Endothelial cell of umbilical vein (primary cell): ENCODE measurements around the gene RBM33. TPM values are rescaled to one million over a fixed set of nuclear protein-coding genes. Genes with fewer than 3 reads are reported as not detected.

Source experiments
- BruUV-seq: library from RNA; stranded (reverse); fragments of 400-500 nt; replicated peaks from 2 replicates; lab custom pipeline; 2021; lab: Mats Ljungman, UMichigan
- CTCF ChIA-PET: fragments of 300-600, 350-600 bp; sonication (Branson Sonifier 250); formaldehyde crosslinking; loops from one replicate; lab custom pipeline; 2021; ENCODE audit warnings: antibody characterized with exemption, inconsistent platforms; lab: Charles Lee
- POLR2A ChIA-PET: fragments of 300-600, 350-600 bp; sonication (Branson Sonifier 250); formaldehyde crosslinking; loops from one replicate; lab custom pipeline; 2021; ENCODE audit warnings: antibody characterized with exemption, inconsistent platforms; lab: Charles Lee
- DNase-seq: peaks from one replicate; pipeline ENCODE4 v3.0.0-alpha.2; 2011; ENCODE audit warnings: low read depth, low spot score
- FAIRE-seq: peaks from 2 replicates; lab custom pipeline; 2011; peaks lifted over from hg19 to GRCh38; lab: Jason Lieb, UNC
- H2AFZ ChIP-seq: 2 replicates; pipeline ENCODE4 v1.6.0; 2012; ENCODE audit warnings: low read depth, low read length, control low read depth, inconsistent platforms
- H3K27ac ChIP-seq: 2 replicates; pipeline ENCODE4 v1.5.1; 2011; ENCODE audit warnings: low read depth, mild to moderate bottlenecking, control low read depth, low read length, moderate library complexity; ENCODE audit not compliant: insufficient read depth
- H3K27me3 ChIP-seq, 2 experiments: 2 replicates each; pipeline versions ENCODE4 v1.6.0 to v1.6.1; 2011; ENCODE audit warnings: low read length in 2 of 2, mixed read lengths in 1 of 2; ENCODE audit not compliant: control insufficient read depth in 2 of 2, insufficient read depth in 2 of 2
- H3K36me3 ChIP-seq, 2 experiments: 2 replicates in 1 of 2; 3 replicates in 1 of 2; pipeline ENCODE4 v1.5.1; 2011; ENCODE audit warnings: low read length in 2 of 2, mild to moderate bottlenecking in 1 of 2, moderate library complexity in 1 of 2; ENCODE audit not compliant: control insufficient read depth in 2 of 2, insufficient read depth in 2 of 2; ENCODE audit errors: extremely low read depth in 1 of 2
- H3K4me1 ChIP-seq: 3 replicates; pipeline ENCODE4 v1.5.1; 2011; ENCODE audit warnings: mild to moderate bottlenecking, low read length; ENCODE audit not compliant: control insufficient read depth, insufficient read depth; ENCODE audit errors: extremely low read depth
- H3K4me2 ChIP-seq: 2 replicates; pipeline ENCODE4 v1.6.1; 2011; ENCODE audit warnings: low read length, control low read depth, mixed read lengths; ENCODE audit not compliant: insufficient read depth
- H3K4me3 ChIP-seq, 3 experiments: fragments of 200-600 bp in 1 of 3; sonication (generic), shearing (Covaris generic) in 1 of 3; replicated peaks in 1 of 3; 2 replicates each; pipeline ENCODE4 v1.5.1; 2011 to 2016; ENCODE audit warnings: control low read depth in 3 of 3, low read length in 3 of 3, mild to moderate bottlenecking in 2 of 3, inconsistent platforms in 1 of 3, low read depth in 1 of 3, moderate library complexity in 1 of 3; ENCODE audit not compliant: insufficient read depth in 1 of 3
- H3K79me2 ChIP-seq: 2 replicates; pipeline ENCODE4 v1.6.0; 2012; ENCODE audit warnings: low read length, inconsistent platforms; ENCODE audit not compliant: control insufficient read depth, insufficient read depth
- H3K9ac ChIP-seq: replicated peaks from 2 replicates; pipeline ENCODE3; 2011; ENCODE audit warnings: low read length, control low read depth; ENCODE audit not compliant: insufficient read depth; ENCODE audit errors: extremely low read depth
- H3K9me1 ChIP-seq: replicated peaks from 3 replicates; pipeline ENCODE4 v1.6.0; 2011; ENCODE audit warnings: mild to moderate bottlenecking, low read length; ENCODE audit not compliant: control insufficient read depth, insufficient read depth; ENCODE audit errors: extremely low read depth
- H3K9me3 ChIP-seq: replicated peaks from 2 replicates; pipeline ENCODE4 v1.5.1; 2012; ENCODE audit warnings: low read length, inconsistent platforms; ENCODE audit not compliant: control insufficient read depth, insufficient read depth
- H4K20me1 ChIP-seq: replicated peaks from 2 replicates; pipeline ENCODE3; 2011; ENCODE audit warnings: mild to moderate bottlenecking, low read length; ENCODE audit not compliant: control insufficient read depth, insufficient read depth; ENCODE audit errors: extremely low read depth
- EZH2 ChIP-seq: IDR thresholded peaks from 2 replicates; pipeline ENCODE4 v1.6.1; 2012; ENCODE audit warnings: borderline replicate concordance, low read depth, mild to moderate bottlenecking, moderate library complexity, low read length, inconsistent platforms; ENCODE audit not compliant: severe bottlenecking
- FOS ChIP-seq: IDR thresholded peaks from 2 replicates; pipeline ENCODE4 v1.6.1; 2011; ENCODE audit warnings: mild to moderate bottlenecking, low read length, moderate library complexity, borderline replicate concordance; ENCODE audit not compliant: insufficient read depth
- GATA2 ChIP-seq: IDR thresholded peaks from 2 replicates; pipeline ENCODE4 v1.7.0; 2011; ENCODE audit warnings: low read depth, mild to moderate bottlenecking, moderate library complexity, mixed read lengths, low read length; ENCODE audit not compliant: insufficient read length, insufficient read depth
- JUN ChIP-seq: IDR thresholded peaks from 2 replicates; pipeline ENCODE4 v1.6.1; 2011; ENCODE audit warnings: borderline replicate concordance, low read depth; ENCODE audit not compliant: insufficient read length, insufficient read depth
- MYC ChIP-seq: IDR thresholded peaks from one replicate; pipeline ENCODE4 v1.6.1; 2011; ENCODE audit warnings: mild to moderate bottlenecking, low read depth, low read length
- POLR2A ChIP-seq: IDR thresholded peaks from 2 replicates; pipeline ENCODE4 v1.6.1; 2012; ENCODE audit warnings: low read depth, mild to moderate bottlenecking, control low read depth, low read length
- POLR2AphosphoS5 ChIP-seq: IDR thresholded peaks from 2 replicates; pipeline ENCODE4 v1.6.1; 2012; ENCODE audit warnings: low read depth, mild to moderate bottlenecking, control low read depth, low read length, moderate library complexity; ENCODE audit not compliant: insufficient read depth
- dilution Hi-C: fragments of 300-500 bp; cut with MboI; formaldehyde crosslinking; loops from one replicate; pipeline ENCODE4 v1.15.0; 2019; ENCODE audit warnings: low sequenced_read_pairs; ENCODE audit not compliant: extremely low pct_ligation_motif_present
- intact Hi-C: fragments of 100-400 bp; cut with micrococcal nuclease; formaldehyde crosslinking; loops from one replicate; pipeline ENCODE4 v1.10.0; 2022
- polyA plus RNA-seq, 4 experiments: library from polyadenylated mRNA; depleted of rRNA in 3 of 4; stranded (reverse) in 3 of 4; unstranded in 1 of 4; fragments of >200 nt; gene quantifications; 2 replicates each; pipeline versions ENCODE4 v1.2.1 to v1.2.3, GENCODE V29; 2011 to 2012; ENCODE audit warnings: missing spikeins in 1 of 4
- total RNA-seq: library from RNA; stranded (reverse); gene quantifications from 2 replicates; pipeline ENCODE4 v1.2.3, GENCODE V29; 2021
- TF ChIP-seq, protein P1 (sequence below), 2 donors: IDR thresholded peaks; 1 replicate in 1 of 2; 2 replicates in 1 of 2; pipeline ENCODE4 v1.5.1; 2011; ENCODE audit warnings: low read length in 2 of 2, mild to moderate bottlenecking in 2 of 2, moderate library complexity in 2 of 2, control low read depth in 1 of 2, inconsistent platforms in 1 of 2, low read depth in 1 of 2; ENCODE audit not compliant: insufficient read depth in 1 of 2; ENCODE audit errors: extremely low read depth in 1 of 2
- TF ChIP-seq, protein P2 (sequence below): IDR thresholded peaks from 2 replicates; pipeline ENCODE4 v1.6.1; 2011; ENCODE audit not compliant: insufficient read depth, insufficient read length

RBM33 gene
- total and polyA plus RNA-seq, 2 donors (not counting 3 experiments of a cell fraction or from before 2014, with no cell fraction given), result 16.2 to 68.2 TPM

DNA sequence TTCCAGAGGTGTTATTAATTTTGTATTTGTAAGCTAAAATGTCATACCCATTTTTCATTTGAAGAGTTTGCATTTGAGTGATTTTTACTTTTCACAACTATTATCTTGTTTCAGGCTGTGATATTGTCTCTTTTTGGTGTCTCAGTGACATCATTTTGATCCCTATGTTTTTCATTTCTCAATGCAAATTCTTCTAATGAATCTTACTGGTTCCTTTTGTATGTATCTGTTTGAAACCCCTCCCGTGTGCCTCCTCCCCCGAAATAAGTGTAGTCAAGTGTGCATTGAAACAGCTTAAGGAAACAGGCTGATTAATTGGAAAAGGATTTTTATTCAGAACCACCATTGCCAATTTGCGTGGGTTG is 90.0 kb downstream of the RBM33 start:
- peaks cover 16% of the 10 kb centered on the region for H3K79me2 ChIP-seq
- no peaks in the 10 kb centered on the region for H3K9me3 ChIP-seq
- BruUV-seq, result no TSS peak
- no peaks in the 10 kb centered on the region for H3K27me3 ChIP-seq
- no peak for FAIRE-seq
- H3K27ac ChIP-seq, result no peak overlapping the region
- H3K9ac ChIP-seq, result no peak overlapping the region
- no peak for TF ChIP-seq POLR2AphosphoS5
- TF ChIP-seq, protein P1, sequence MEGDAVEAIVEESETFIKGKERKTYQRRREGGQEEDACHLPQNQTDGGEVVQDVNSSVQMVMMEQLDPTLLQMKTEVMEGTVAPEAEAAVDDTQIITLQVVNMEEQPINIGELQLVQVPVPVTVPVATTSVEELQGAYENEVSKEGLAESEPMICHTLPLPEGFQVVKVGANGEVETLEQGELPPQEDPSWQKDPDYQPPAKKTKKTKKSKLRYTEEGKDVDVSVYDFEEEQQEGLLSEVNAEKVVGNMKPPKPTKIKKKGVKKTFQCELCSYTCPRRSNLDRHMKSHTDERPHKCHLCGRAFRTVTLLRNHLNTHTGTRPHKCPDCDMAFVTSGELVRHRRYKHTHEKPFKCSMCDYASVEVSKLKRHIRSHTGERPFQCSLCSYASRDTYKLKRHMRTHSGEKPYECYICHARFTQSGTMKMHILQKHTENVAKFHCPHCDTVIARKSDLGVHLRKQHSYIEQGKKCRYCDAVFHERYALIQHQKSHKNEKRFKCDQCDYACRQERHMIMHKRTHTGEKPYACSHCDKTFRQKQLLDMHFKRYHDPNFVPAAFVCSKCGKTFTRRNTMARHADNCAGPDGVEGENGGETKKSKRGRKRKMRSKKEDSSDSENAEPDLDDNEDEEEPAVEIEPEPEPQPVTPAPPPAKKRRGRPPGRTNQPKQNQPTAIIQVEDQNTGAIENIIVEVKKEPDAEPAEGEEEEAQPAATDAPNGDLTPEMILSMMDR (IDR thresholded peaks at IDR 0.05; ENCODE audit: extremely low read depth in 1 of 2, insufficient read depth in 1 of 2, low read depth in 1 of 2, low read length in 2 of 2), result no peak
- no peak for TF ChIP-seq MYC
- TF ChIP-seq FOS, result no peak
- TF ChIP-seq GATA2, result no peak
- TF ChIP-seq EZH2, result no peak
- no peak for TF ChIP-seq POLR2A
- TF ChIP-seq JUN, result no peak
- TF ChIP-seq, protein P2, sequence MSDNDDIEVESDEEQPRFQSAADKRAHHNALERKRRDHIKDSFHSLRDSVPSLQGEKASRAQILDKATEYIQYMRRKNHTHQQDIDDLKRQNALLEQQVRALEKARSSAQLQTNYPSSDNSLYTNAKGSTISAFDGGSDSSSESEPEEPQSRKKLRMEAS, result no peak
- no peaks in the 10 kb centered on the region for H3K9me1 ChIP-seq
- no peaks in the 10 kb centered on the region for H3K4me1 ChIP-seq
- peaks cover 3% of the 10 kb centered on the region for H4K20me1 ChIP-seq
- H2AFZ ChIP-seq, result no peak overlapping the region
- ChIA-PET CTCF (interaction anchor here (12.9 kb wide), 1 partner anchor 135 kb away, joined by 189 read pairs; no protein-coding TSS in a partner anchor), POLR2A (no interaction called here)
- peaks cover 8 to 9% of the 10 kb centered on the region in 2 experiments for H3K36me3 ChIP-seq
- H3K4me3 ChIP-seq, result no peak overlapping the region
- dilution Hi-C loops (no loop called here), intact Hi-C loops (no loop called here)
- no peak overlapping the region for H3K4me2 ChIP-seq
- no peak for DNase-seq
